GM18526 (cell line): ENCODE measurements around the gene CCDC110.

Experiments
- POLR2A ChIP-seq: IDR thresholded peaks from 3 replicates; pipeline ENCODE4 v1.6.1; 2011; ENCODE audit not compliant: insufficient read length; ENCODE audit errors: extremely low read depth

Gene CCDC110

GRCh38 chr4:185471235-185472102, at the start of gene CCDC110:
TSS of gene CCDC110 (minus strand) at chr4:185471733. CDS start at chr4:185471683, 50 bp downstream.
- no peak for TF ChIP-seq POLR2A

GRCh38 chr4:185520119-185520518, 48.6 kb upstream of the CCDC110 start:
- TF ChIP-seq POLR2A, result no peak

GRCh38 chr4:185518494-185518893, 47.0 kb upstream of the CCDC110 start:
- TF ChIP-seq POLR2A, result no peak

GRCh38 chr4:185518069-185518468, 46.5 kb upstream of the CCDC110 start:
- TF ChIP-seq POLR2A, result no peak

GRCh38 chr4:185515248-185515647, 43.7 kb upstream of the CCDC110 start:
- no peak for TF ChIP-seq POLR2A

- no peak for TF ChIP-seq POLR2A
Observed at GRCh38 chr4:185514182-185514697, 42.7 kb upstream of the CCDC110 start.

GRCh38 chr4:185513489-185514181, 42.1 kb upstream of the CCDC110 start:
- TF ChIP-seq POLR2A, result no peak

- no peak for TF ChIP-seq POLR2A
Observed at GRCh38 chr4:185512516-185512915, 41.0 kb upstream of the CCDC110 start.

GRCh38 chr4:185510806-185511205, 39.3 kb upstream of the CCDC110 start:
- TF ChIP-seq POLR2A, result no peak

- TF ChIP-seq POLR2A, result no peak
Observed at GRCh38 chr4:185508181-185508580, 36.6 kb upstream of the CCDC110 start.

- no peak for TF ChIP-seq POLR2A
Observed at GRCh38 chr4:185506422-185506821, 34.9 kb upstream of the CCDC110 start.

- no peak for TF ChIP-seq POLR2A
Observed at GRCh38 chr4:185504098-185505047, 32.8 kb upstream of the CCDC110 start.

GRCh38 chr4:185502386-185502785, 30.9 kb upstream of the CCDC110 start:
- no peak for TF ChIP-seq POLR2A

GRCh38 chr4:185500576-185500975, 29.0 kb upstream of the CCDC110 start:
- TF ChIP-seq POLR2A, result no peak

GRCh38 chr4:185500035-185500434, 28.5 kb upstream of the CCDC110 start:
- no peak for TF ChIP-seq POLR2A
